Lung (tissue), 12 donors: ENCODE measurements around the gene SH3RF2. TPM values are rescaled to one million over a fixed set of nuclear protein-coding genes. Genes with fewer than 3 reads are reported as not detected.

Source experiments
- ATAC-seq: fragments of 200-7000 bp; cut with Tn5 transposase; one replicate; pipeline ENCODE4 v1.9.1; 2020; ENCODE audit warnings: moderate number of reproducible peaks; ENCODE audit not compliant: insufficient read depth, low FRiP score
- DNase-seq, 3 donors: peaks; one replicate each; pipeline ENCODE4 v3.0.0-alpha.2; 2013 to 2017
- H3K27ac ChIP-seq, 2 donors: one replicate each; pipeline ENCODE4 v1.5.1; 2013; ENCODE audit warnings: mild to moderate bottlenecking in 2 of 2, moderate library complexity in 2 of 2, control low read depth in 1 of 2, inconsistent platforms in 1 of 2, low read depth in 1 of 2, low read length in 1 of 2
- H3K27me3 ChIP-seq, 3 donors: one replicate each; pipeline ENCODE4 v1.5.1; 2013; ENCODE audit warnings: low read length in 2 of 3; ENCODE audit not compliant: control insufficient read depth in 3 of 3, insufficient read depth in 3 of 3
- H3K36me3 ChIP-seq, 4 donors: one replicate each; pipeline ENCODE4 v1.5.1; 2013; ENCODE audit warnings: low read length in 4 of 4, mild to moderate bottlenecking in 1 of 4, moderate library complexity in 1 of 4; ENCODE audit not compliant: control insufficient read depth in 4 of 4, insufficient read depth in 4 of 4
- H3K4me1 ChIP-seq, 5 donors: one replicate each; pipeline ENCODE4 v1.5.1; 2013; ENCODE audit warnings: low read length in 5 of 5, mild to moderate bottlenecking in 2 of 5, moderate library complexity in 1 of 5; ENCODE audit not compliant: control insufficient read depth in 5 of 5, insufficient read depth in 5 of 5
- H3K4me3 ChIP-seq: one replicate; pipeline ENCODE4 v1.5.1; 2013; ENCODE audit warnings: mild to moderate bottlenecking, control low read depth, moderate library complexity
- H3K9ac ChIP-seq, 2 donors: one replicate each; pipeline ENCODE4 v1.5.1; 2013; ENCODE audit warnings: low read length in 2 of 2, control low read depth in 1 of 2; ENCODE audit not compliant: insufficient read depth in 1 of 2
- H3K9me3 ChIP-seq, 4 donors: one replicate each; pipeline ENCODE4 v1.5.1; 2013; ENCODE audit warnings: low read length in 3 of 4, mild to moderate bottlenecking in 1 of 4, moderate library complexity in 1 of 4; ENCODE audit not compliant: control insufficient read depth in 4 of 4, insufficient read depth in 3 of 4
- WGBS, 2 donors: extraction: QIAGEN DNeasy Blood & Tissue Kit; methylation state at CpG; one replicate each; pipeline ENCODE4 v1.1.7; 2013; 5-methylcytosine and 5-hydroxymethylcytosine counted together
- polyA plus RNA-seq, 2 donors: library from polyadenylated mRNA; stranded (reverse); fragments of 200-250 nt; gene quantifications; one replicate each; pipeline ENCODE4 v1.2.1, GENCODE V29; 2013
- total RNA-seq, 2 donors: library from RNA; depleted of rRNA in 1 of 2; stranded (reverse); fragments of >200 nt in 1 of 2; gene quantifications; one replicate each; pipeline ENCODE4 v1.2.1, GENCODE V29; 2014 to 2021
- TF ChIP-seq, protein P1 (sequence below): IDR thresholded peaks from 2 replicates; pipeline ENCODE4 v1.5.1; 2012; ENCODE audit warnings: mild to moderate bottlenecking; ENCODE audit errors: control extremely low read depth, extremely low read depth
- donor health status: control.
- donor health status: control.
- donor health status: Bipolar disorder and iron deficiency.
- donor health status: healthy.
- donor health status: DM: yes; HTN: yes; CAD: no.

SH3RF2 gene
- total and polyA plus RNA-seq, 4 donors: 1.3 to 14.3 (median 5.0) TPM

DNA sequence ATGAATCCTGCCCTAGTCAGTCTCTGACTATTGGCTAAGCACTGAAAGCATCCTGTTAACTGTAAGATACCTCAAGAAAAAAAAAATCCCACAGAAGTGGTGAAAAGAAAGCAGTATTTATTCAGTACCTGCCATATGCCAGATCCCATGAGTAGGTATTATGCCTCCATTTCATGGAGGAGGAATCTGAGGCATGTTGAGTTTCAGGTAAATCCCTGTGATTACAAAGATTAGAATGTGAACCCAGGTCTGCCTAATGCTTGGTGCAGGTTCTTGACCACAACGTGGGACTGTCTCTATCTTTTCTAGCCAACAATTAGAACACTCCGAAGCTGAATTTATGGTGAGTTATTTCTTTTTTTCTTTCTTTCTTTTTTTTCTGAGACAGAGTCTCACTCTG lies 30.9 kb downstream of the SH3RF2 start:
- H3K27me3 ChIP-seq: peaks cover 0 to 9% (median 0%) of the 10 kb centered on the region in 3 donors
- H3K4me3 ChIP-seq: no peak overlapping the region
- WGBS, 2 donors: 91 to 94% methylated on average over 2 of the region's 2 CpGs
- no peak for DNase-seq
- H3K9ac ChIP-seq: no peak overlapping the region
- no peak overlapping the region for H3K27ac ChIP-seq
- H3K36me3 ChIP-seq: no peaks in the 10 kb centered on the region
- no peak for ATAC-seq
- TF ChIP-seq, protein P1, sequence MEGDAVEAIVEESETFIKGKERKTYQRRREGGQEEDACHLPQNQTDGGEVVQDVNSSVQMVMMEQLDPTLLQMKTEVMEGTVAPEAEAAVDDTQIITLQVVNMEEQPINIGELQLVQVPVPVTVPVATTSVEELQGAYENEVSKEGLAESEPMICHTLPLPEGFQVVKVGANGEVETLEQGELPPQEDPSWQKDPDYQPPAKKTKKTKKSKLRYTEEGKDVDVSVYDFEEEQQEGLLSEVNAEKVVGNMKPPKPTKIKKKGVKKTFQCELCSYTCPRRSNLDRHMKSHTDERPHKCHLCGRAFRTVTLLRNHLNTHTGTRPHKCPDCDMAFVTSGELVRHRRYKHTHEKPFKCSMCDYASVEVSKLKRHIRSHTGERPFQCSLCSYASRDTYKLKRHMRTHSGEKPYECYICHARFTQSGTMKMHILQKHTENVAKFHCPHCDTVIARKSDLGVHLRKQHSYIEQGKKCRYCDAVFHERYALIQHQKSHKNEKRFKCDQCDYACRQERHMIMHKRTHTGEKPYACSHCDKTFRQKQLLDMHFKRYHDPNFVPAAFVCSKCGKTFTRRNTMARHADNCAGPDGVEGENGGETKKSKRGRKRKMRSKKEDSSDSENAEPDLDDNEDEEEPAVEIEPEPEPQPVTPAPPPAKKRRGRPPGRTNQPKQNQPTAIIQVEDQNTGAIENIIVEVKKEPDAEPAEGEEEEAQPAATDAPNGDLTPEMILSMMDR: no peak
- no peaks in the 10 kb centered on the region for H3K9me3 ChIP-seq
- H3K4me1 ChIP-seq: no peaks in the 10 kb centered on the region

DNA sequence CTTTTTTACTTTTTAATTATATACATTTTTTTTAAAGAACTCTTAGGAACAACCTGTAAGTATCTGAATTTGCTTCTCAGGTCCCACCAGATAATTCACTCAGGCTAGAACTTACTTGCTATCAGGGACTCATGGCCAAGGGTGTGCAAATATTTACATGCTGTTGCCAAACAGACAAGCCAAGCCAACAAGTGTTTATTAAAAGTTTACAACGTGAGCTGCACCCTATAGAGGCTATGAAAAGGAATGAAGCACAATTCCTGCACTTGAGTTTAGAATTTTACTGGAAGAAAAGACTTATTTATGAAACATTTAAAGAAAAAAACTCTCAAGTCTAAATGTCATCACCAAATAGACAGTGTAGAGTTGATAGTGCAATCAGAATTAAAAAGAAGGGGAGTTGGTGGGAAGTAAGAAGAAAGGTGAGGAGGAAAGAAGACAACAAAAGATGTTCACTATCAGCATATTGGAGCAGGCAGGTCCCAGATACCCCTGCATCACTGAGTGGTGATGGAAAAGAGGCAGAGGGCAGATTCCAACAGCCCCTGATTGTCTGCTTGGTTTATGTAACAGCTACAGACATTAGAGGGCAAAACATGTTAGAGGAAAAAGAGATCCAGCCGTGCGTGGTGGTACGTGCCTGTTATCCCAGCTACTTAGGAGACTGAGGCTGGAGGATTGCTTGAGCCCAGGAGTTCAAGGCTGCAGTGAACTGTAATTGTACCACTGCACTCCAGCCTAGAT lies 32.8 kb downstream of the SH3RF2 start:
- 57 to 64% methylated on average over 4 of the region's 4 CpGs for WGBS, 2 donors
- TF ChIP-seq, protein P1: no peak
- ATAC-seq: no peak

DNA sequence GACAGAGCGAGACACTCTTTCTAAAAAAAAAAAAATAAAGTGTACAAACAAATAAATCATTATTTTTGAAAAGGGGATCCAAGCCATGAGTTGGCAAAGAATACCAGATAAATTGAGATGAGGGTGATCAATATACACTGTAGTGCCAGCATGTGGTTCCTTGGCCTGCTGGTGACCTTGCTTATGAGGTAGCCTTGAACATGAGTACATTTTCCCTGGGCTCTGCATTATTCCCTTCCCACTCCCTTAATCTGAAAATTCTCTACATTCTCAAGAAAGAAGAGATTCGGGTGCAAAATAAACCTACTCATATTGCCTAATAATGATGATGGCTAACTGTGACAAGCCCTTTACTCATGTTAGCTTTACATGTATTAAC lies 33.3 kb downstream of the SH3RF2 start:
- H3K27ac ChIP-seq: no peak overlapping the region
- ATAC-seq (no peak), DNase-seq (no peak)
- TF ChIP-seq, protein P1: no peak
- peaks cover 0 to 16% (median 0%) of the 10 kb centered on the region in 3 donors for H3K27me3 ChIP-seq
- whole genome bisulfite sequencing, 2 donors: 87 to 91% methylated on average over 2 of the region's 2 CpGs
- no peaks in the 10 kb centered on the region for H3K4me1 ChIP-seq
- no peak overlapping the region for H3K4me3 ChIP-seq
- peaks cover 0 to 5% (median 0%) of the 10 kb centered on the region in 4 donors for H3K9me3 ChIP-seq
- H3K36me3 ChIP-seq: no peaks in the 10 kb centered on the region
- H3K9ac ChIP-seq: no peak overlapping the region

More for the DNA sequence above, 32.8 kb downstream of the SH3RF2 start:
- no peak overlapping the region for H3K9ac ChIP-seq
- no peaks in the 10 kb centered on the region for H3K36me3 ChIP-seq
- H3K27ac ChIP-seq: no peak overlapping the region
- DNase-seq: no peak
- peaks cover 0 to 5% (median 0%) of the 10 kb centered on the region in 4 donors for H3K9me3 ChIP-seq
- peaks cover 0 to 16% (median 0%) of the 10 kb centered on the region in 3 donors for H3K27me3 ChIP-seq
- H3K4me3 ChIP-seq: no peak overlapping the region
- H3K4me1 ChIP-seq: no peaks in the 10 kb centered on the region
